H1 (cell line): ENCODE measurements around the gene IPO9. TPM values are rescaled to one million over a fixed set of nuclear protein-coding genes. Genes with fewer than 3 reads are reported as not detected.

Experiments
- CEBPB ChIP-seq: IDR thresholded peaks from 2 replicates; pipeline ENCODE4 v1.6.1; 2012; ENCODE audit warnings: low read depth, low read length
- CREB1 ChIP-seq: IDR thresholded peaks from 2 replicates; pipeline ENCODE4 v1.6.1; 2012; ENCODE audit warnings: inconsistent platforms
- CTBP2 ChIP-seq: IDR thresholded peaks from 2 replicates; pipeline ENCODE4 v1.7.0; 2011; ENCODE audit warnings: borderline replicate concordance, mild to moderate bottlenecking, moderate library complexity, mixed read lengths, low read length; ENCODE audit not compliant: insufficient read depth, insufficient read length
- EZH2 ChIP-seq: fragments of 200-600 bp; sonication (generic); IDR thresholded peaks from 2 replicates; pipeline ENCODE4 v1.7.1; 2012; ENCODE audit warnings: low read depth, mild to moderate bottlenecking, moderate library complexity, low read length, inconsistent platforms; ENCODE audit not compliant: severe bottlenecking
- NANOG ChIP-seq: IDR thresholded peaks from 2 replicates; pipeline ENCODE4 v1.6.1; 2011; ENCODE audit warnings: low read length, low read depth, mild to moderate bottlenecking, inconsistent platforms; ENCODE audit not compliant: insufficient read depth, poor library complexity, severe bottlenecking
- POU5F1 ChIP-seq: IDR thresholded peaks from 2 replicates; pipeline ENCODE4 v1.6.1; 2011; ENCODE audit warnings: low read depth, mild to moderate bottlenecking, low read length, moderate library complexity
- polyA plus RNA-seq, 7 experiments: library from polyadenylated mRNA; depleted of rRNA in 3 of 7; stranded (reverse) in 5 of 7; unstranded in 2 of 7; fragments of >200 nt in 5 of 7; fragments of 200-250 nt in 2 of 7; gene quantifications; 1 replicate in 5 of 7; 2 replicates in 1 of 7; 4 replicates in 1 of 7; pipeline versions ENCODE4 v1.2.1 to v1.2.3, GENCODE V29; 2011 to 2013; ENCODE audit warnings: missing spikeins in 2 of 7, mixed read lengths in 2 of 7
- total RNA-seq: library from RNA; stranded (reverse); fragmentation: NEBNext Ultra II Directional; extraction: Animal tissue kit (Norgen Biotek cat#: 25700); gene quantifications from 2 replicates; pipeline ENCODE4 v1.2.1, GENCODE V29; 2021
- TF ChIP-seq, protein P1 (sequence below): fragments of 300-600 bp; sonication (generic); IDR thresholded peaks from 2 replicates; pipeline ENCODE4 v1.7.1; 2012; ENCODE audit warnings: low read length, moderate library complexity, mild to moderate bottlenecking, inconsistent platforms; ENCODE audit not compliant: insufficient replicate concordance
- TF ChIP-seq, protein P2 (sequence below): IDR thresholded peaks from 2 replicates; pipeline ENCODE4 v1.6.1; 2011; ENCODE audit warnings: low read length, improper control_type of control experiment
- TF ChIP-seq, protein P3 (sequence below): IDR thresholded peaks from 2 replicates; pipeline ENCODE4 v1.6.1; 2012; ENCODE audit warnings: low read length, inconsistent platforms

Gene IPO9
- total and polyA plus RNA-seq, 2 of the 8 experiments (the other 6 are each of a cell fraction or from before 2014, with no cell fraction given) = 61.0 to 122 TPM

DNA sequence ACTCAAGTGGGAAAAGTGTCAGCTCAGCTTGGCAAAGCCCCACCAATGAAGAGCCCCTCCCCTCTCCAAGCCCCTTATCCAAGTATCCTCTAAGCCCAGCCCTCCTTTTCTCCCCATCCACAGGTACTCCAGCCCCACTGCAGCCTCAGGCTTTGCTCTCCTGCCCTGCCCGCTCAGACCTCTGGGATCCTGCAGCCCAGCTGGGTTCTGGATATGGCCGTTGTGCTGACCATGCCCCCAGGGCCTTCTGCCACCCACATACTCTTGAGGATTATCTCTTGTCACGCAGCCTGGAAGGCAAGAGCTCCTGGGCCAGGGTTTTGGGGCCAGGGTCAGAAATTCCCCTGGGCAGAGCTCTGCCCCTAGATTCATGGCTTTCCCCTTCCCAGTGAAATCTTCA, 64.5 kb downstream of the IPO9 start (continued):
- TF ChIP-seq, protein P1, sequence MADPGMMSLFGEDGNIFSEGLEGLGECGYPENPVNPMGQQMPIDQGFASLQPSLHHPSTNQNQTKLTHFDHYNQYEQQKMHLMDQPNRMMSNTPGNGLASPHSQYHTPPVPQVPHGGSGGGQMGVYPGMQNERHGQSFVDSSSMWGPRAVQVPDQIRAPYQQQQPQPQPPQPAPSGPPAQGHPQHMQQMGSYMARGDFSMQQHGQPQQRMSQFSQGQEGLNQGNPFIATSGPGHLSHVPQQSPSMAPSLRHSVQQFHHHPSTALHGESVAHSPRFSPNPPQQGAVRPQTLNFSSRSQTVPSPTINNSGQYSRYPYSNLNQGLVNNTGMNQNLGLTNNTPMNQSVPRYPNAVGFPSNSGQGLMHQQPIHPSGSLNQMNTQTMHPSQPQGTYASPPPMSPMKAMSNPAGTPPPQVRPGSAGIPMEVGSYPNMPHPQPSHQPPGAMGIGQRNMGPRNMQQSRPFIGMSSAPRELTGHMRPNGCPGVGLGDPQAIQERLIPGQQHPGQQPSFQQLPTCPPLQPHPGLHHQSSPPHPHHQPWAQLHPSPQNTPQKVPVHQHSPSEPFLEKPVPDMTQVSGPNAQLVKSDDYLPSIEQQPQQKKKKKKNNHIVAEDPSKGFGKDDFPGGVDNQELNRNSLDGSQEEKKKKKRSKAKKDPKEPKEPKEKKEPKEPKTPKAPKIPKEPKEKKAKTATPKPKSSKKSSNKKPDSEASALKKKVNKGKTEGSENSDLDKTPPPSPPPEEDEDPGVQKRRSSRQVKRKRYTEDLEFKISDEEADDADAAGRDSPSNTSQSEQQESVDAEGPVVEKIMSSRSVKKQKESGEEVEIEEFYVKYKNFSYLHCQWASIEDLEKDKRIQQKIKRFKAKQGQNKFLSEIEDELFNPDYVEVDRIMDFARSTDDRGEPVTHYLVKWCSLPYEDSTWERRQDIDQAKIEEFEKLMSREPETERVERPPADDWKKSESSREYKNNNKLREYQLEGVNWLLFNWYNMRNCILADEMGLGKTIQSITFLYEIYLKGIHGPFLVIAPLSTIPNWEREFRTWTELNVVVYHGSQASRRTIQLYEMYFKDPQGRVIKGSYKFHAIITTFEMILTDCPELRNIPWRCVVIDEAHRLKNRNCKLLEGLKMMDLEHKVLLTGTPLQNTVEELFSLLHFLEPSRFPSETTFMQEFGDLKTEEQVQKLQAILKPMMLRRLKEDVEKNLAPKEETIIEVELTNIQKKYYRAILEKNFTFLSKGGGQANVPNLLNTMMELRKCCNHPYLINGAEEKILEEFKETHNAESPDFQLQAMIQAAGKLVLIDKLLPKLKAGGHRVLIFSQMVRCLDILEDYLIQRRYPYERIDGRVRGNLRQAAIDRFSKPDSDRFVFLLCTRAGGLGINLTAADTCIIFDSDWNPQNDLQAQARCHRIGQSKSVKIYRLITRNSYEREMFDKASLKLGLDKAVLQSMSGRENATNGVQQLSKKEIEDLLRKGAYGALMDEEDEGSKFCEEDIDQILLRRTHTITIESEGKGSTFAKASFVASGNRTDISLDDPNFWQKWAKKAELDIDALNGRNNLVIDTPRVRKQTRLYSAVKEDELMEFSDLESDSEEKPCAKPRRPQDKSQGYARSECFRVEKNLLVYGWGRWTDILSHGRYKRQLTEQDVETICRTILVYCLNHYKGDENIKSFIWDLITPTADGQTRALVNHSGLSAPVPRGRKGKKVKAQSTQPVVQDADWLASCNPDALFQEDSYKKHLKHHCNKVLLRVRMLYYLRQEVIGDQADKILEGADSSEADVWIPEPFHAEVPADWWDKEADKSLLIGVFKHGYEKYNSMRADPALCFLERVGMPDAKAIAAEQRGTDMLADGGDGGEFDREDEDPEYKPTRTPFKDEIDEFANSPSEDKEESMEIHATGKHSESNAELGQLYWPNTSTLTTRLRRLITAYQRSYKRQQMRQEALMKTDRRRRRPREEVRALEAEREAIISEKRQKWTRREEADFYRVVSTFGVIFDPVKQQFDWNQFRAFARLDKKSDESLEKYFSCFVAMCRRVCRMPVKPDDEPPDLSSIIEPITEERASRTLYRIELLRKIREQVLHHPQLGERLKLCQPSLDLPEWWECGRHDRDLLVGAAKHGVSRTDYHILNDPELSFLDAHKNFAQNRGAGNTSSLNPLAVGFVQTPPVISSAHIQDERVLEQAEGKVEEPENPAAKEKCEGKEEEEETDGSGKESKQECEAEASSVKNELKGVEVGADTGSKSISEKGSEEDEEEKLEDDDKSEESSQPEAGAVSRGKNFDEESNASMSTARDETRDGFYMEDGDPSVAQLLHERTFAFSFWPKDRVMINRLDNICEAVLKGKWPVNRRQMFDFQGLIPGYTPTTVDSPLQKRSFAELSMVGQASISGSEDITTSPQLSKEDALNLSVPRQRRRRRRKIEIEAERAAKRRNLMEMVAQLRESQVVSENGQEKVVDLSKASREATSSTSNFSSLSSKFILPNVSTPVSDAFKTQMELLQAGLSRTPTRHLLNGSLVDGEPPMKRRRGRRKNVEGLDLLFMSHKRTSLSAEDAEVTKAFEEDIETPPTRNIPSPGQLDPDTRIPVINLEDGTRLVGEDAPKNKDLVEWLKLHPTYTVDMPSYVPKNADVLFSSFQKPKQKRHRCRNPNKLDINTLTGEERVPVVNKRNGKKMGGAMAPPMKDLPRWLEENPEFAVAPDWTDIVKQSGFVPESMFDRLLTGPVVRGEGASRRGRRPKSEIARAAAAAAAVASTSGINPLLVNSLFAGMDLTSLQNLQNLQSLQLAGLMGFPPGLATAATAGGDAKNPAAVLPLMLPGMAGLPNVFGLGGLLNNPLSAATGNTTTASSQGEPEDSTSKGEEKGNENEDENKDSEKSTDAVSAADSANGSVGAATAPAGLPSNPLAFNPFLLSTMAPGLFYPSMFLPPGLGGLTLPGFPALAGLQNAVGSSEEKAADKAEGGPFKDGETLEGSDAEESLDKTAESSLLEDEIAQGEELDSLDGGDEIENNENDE = no peak
- TF ChIP-seq NANOG = no peak
- TF ChIP-seq, protein P2, sequence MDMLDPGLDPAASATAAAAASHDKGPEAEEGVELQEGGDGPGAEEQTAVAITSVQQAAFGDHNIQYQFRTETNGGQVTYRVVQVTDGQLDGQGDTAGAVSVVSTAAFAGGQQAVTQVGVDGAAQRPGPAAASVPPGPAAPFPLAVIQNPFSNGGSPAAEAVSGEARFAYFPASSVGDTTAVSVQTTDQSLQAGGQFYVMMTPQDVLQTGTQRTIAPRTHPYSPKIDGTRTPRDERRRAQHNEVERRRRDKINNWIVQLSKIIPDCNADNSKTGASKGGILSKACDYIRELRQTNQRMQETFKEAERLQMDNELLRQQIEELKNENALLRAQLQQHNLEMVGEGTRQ = no peak
- TF ChIP-seq EZH2 = no peak
- TF ChIP-seq, protein P3, sequence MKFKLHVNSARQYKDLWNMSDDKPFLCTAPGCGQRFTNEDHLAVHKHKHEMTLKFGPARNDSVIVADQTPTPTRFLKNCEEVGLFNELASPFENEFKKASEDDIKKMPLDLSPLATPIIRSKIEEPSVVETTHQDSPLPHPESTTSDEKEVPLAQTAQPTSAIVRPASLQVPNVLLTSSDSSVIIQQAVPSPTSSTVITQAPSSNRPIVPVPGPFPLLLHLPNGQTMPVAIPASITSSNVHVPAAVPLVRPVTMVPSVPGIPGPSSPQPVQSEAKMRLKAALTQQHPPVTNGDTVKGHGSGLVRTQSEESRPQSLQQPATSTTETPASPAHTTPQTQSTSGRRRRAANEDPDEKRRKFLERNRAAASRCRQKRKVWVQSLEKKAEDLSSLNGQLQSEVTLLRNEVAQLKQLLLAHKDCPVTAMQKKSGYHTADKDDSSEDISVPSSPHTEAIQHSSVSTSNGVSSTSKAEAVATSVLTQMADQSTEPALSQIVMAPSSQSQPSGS = no peak
- TF ChIP-seq CTBP2 = no peak
- TF ChIP-seq CEBPB = no peak
- no peak for TF ChIP-seq POU5F1
- TF ChIP-seq CREB1 = no peak
